Activated B cell treated with CpG ODN at 0.5 μM for 24 hours (primary cell): ENCODE data around the gene ADGRG2. TPM values are rescaled to one million over a fixed set of nuclear protein-coding genes. Genes with fewer than 3 reads are reported as not detected.

Experiments used
- ATAC-seq: fragments of 200-7000 bp; cut with Tn5 transposase; one replicate; pipeline ENCODE4 v1.10.0; 2021; ENCODE audit warnings: low read depth, mild to moderate bottlenecking, moderate library complexity
- CTCF ChIA-PET: fragments of 350-600 bp; sonication (Branson Sonifier 250); formaldehyde crosslinking; loops from one replicate; lab custom pipeline; 2021; ENCODE audit warnings: antibody characterized with exemption; lab: Charles Lee
- POLR2A ChIA-PET: fragments of 350-600 bp; sonication (Branson Sonifier 250); formaldehyde crosslinking; loops from one replicate; lab custom pipeline; 2021; ENCODE audit warnings: antibody characterized with exemption; lab: Charles Lee
- DNase-seq: peaks from one replicate; pipeline ENCODE4 v3.0.0; 2022
- H3K27ac Mint-ChIP-seq: one replicate; pipeline ENCODE4 v1.8.0; 2020; ENCODE audit warnings: mixed read lengths
- H3K27me3 Mint-ChIP-seq: one replicate; pipeline ENCODE4 v1.8.0; 2021; ENCODE audit warnings: mixed read lengths
- H3K36me3 Mint-ChIP-seq: one replicate; pipeline ENCODE4 v1.8.0; 2021; ENCODE audit warnings: low read depth, mixed read lengths
- H3K4me1 Mint-ChIP-seq: one replicate; pipeline ENCODE4 v1.8.0; 2021; ENCODE audit warnings: mixed read lengths
- H3K4me3 Mint-ChIP-seq: one replicate; pipeline ENCODE4 v1.8.0; 2020; ENCODE audit warnings: mild to moderate bottlenecking, mixed read lengths
- H3K9me3 Mint-ChIP-seq: one replicate; pipeline ENCODE4 v1.8.0; 2020; ENCODE audit warnings: mixed read lengths
- CTCF ChIP-seq: fragments of 200-600 bp; IDR thresholded peaks from one replicate; pipeline ENCODE4 v1.8.0; 2022; ENCODE audit warnings: antibody characterized with exemption, mild to moderate bottlenecking
- intact Hi-C: fragments of 100-400 bp; cut with micrococcal nuclease; formaldehyde crosslinking; loops from one replicate; pipeline ENCODE4 v1.15.1; 2024
- total RNA-seq: library from RNA; stranded (reverse); gene quantifications from 2 replicates; pipeline ENCODE4 v1.2.3, GENCODE V29; 2022

Gene ADGRG2
- total RNA-seq, 1 donor from 2014 or later: not detected

- no peaks in the 10 kb centered on the region for H3K4me1 Mint-ChIP-seq
- ChIA-PET CTCF (no interaction called here), POLR2A (no interaction called here)
- no peaks in the 10 kb centered on the region for H3K9me3 Mint-ChIP-seq
- DNase-seq: no peak
- H3K4me3 Mint-ChIP-seq: no peak overlapping the region
- no peak for ATAC-seq
- H3K27me3 Mint-ChIP-seq: no peaks in the 10 kb centered on the region
- no peak for TF ChIP-seq CTCF
- no peaks in the 10 kb centered on the region for H3K36me3 Mint-ChIP-seq
- no peak overlapping the region for H3K27ac Mint-ChIP-seq
- intact Hi-C loops: no loop called here
These were observed 64.4 kb downstream of the ADGRG2 start for GRCh38 chrX:19057856-19058255.

GRCh38 chrX:19049110-19049509 lies 73.2 kb downstream of the ADGRG2 start:
- CTCF ChIA-PET: no interaction called here
- Mint-ChIP-seq H3K36me3 (no peaks in the 10 kb centered on the region), H3K9me3 (no peaks in the 10 kb centered on the region), H3K27ac (no peak overlapping the region), H3K4me1 (no peaks in the 10 kb centered on the region), H3K4me3 (no peak overlapping the region), H3K27me3 (no peaks in the 10 kb centered on the region)
- intact Hi-C loops: no loop called here
- POLR2A ChIA-PET: no interaction called here
- no peak for TF ChIP-seq CTCF
- DNase-seq: no peak
- ATAC-seq: no peak

GRCh38 chrX:19046343-19047215 lies 75.7 kb downstream of the ADGRG2 start:
- Mint-ChIP-seq H3K27me3 (no peaks in the 10 kb centered on the region), H3K36me3 (no peaks in the 10 kb centered on the region), H3K27ac (no peak overlapping the region), H3K9me3 (no peaks in the 10 kb centered on the region), H3K4me1 (no peaks in the 10 kb centered on the region), H3K4me3 (no peak overlapping the region)
- intact Hi-C loops: no loop called here
- ATAC-seq: no peak
- DNase-seq: no peak
- POLR2A ChIA-PET: no interaction called here
- CTCF ChIA-PET: no interaction called here
- TF ChIP-seq CTCF: no peak

GRCh38 chrX:19040373-19040772 lies 81.9 kb downstream of the ADGRG2 start:
- no peak overlapping the region for H3K4me3 Mint-ChIP-seq
- H3K4me1 Mint-ChIP-seq: no peaks in the 10 kb centered on the region
- intact Hi-C loops: no loop called here
- ATAC-seq (no peak), DNase-seq (no peak)
- no peak overlapping the region for H3K27ac Mint-ChIP-seq
- CTCF ChIA-PET: no interaction called here
- no peaks in the 10 kb centered on the region for H3K27me3 Mint-ChIP-seq
- no peaks in the 10 kb centered on the region for H3K36me3 Mint-ChIP-seq
- POLR2A ChIA-PET: no interaction called here
- no peaks in the 10 kb centered on the region for H3K9me3 Mint-ChIP-seq
- no peak for TF ChIP-seq CTCF

- no peak for TF ChIP-seq CTCF
- no peak overlapping the region for H3K4me3 Mint-ChIP-seq
- no peak for DNase-seq
- H3K36me3 Mint-ChIP-seq: no peaks in the 10 kb centered on the region
- CTCF ChIA-PET: no interaction called here
- no peak for ATAC-seq
- intact Hi-C loops: no loop called here
- no peaks in the 10 kb centered on the region for H3K4me1 Mint-ChIP-seq
- no peak overlapping the region for H3K27ac Mint-ChIP-seq
- no peaks in the 10 kb centered on the region for H3K9me3 Mint-ChIP-seq
- POLR2A ChIA-PET: no interaction called here
- peaks cover 2% of the 10 kb centered on the region for H3K27me3 Mint-ChIP-seq
These were observed 88.2 kb downstream of the ADGRG2 start for GRCh38 chrX:19034025-19034424.
